ENCODE measurements around the gene TEAD1. TPM values are rescaled to one million over a fixed set of nuclear protein-coding genes. Genes with fewer than 3 reads are reported as not detected.

The TEAD1 gene
- total RNA-seq, 6 experiments from 2014 or later, result 28.3 to 41.5 (median 32.2) TPM

- H3K9me3 ChIP-seq, result no peaks in the 10 kb centered on the region
- intact Hi-C loops (cut with DNase I), result no loop called here
- H3K36me3 ChIP-seq, result no peaks in the 10 kb centered on the region
- H3K4me1 ChIP-seq, result peaks cover 0 to 5% (median 0%) of the 10 kb centered on the region in 4 donors
- TF ChIP-seq CTCF (IDR thresholded peaks at IDR 0.05), result no peak
- TF ChIP-seq POLR2A (IDR thresholded peaks at IDR 0.05), result no peak
- no peaks in the 10 kb centered on the region for H3K27me3 ChIP-seq
- no peak overlapping the region for H3K4me3 ChIP-seq
- H3K27ac ChIP-seq, result no peak overlapping the region
- 81% methylated on average over 2 of the region's 2 CpGs for WGBS (ENCODE audit: insufficient coverage, low coverage, low lambda C conversion rate, missing lambda C conversion rate)
- DNase-seq (no peak), ATAC-seq (no peak)
Measured at GRCh38 chr11:12773591-12773990, 99.4 kb downstream of the TEAD1 start.

- ATAC-seq, result no peak
- intact Hi-C loops (cut with DNase I), result no loop called here
- no peak overlapping the region for H3K4me3 ChIP-seq
- no peaks in the 10 kb centered on the region for H3K27me3 ChIP-seq
- no peak for DNase-seq
- H3K4me1 ChIP-seq, result peaks cover 0 to 5% (median 0%) of the 10 kb centered on the region in 4 donors
- H3K36me3 ChIP-seq, result no peaks in the 10 kb centered on the region
- no peak overlapping the region for H3K27ac ChIP-seq
- WGBS (ENCODE audit: insufficient coverage, low coverage, low lambda C conversion rate, missing lambda C conversion rate), result 92% methylated on average over 5 of the region's 10 CpGs
- H3K9me3 ChIP-seq, result no peaks in the 10 kb centered on the region
- no peak for TF ChIP-seq POLR2A (IDR thresholded peaks at IDR 0.05)
- TF ChIP-seq CTCF (IDR thresholded peaks at IDR 0.05), result no peak
Measured at GRCh38 chr11:12775955-12776354, 101.7 kb downstream of the TEAD1 start.

GRCh38 chr11:12777208-12777874 lies 103.1 kb downstream of the TEAD1 start:
- Histone ChIP-seq H3K27ac (no peak overlapping the region), H3K4me3 (no peak overlapping the region), H3K4me1 (peaks cover 0 to 5% (median 0%) of the 10 kb centered on the region in 4 donors), H3K27me3 (no peaks in the 10 kb centered on the region), H3K36me3 (no peaks in the 10 kb centered on the region), H3K9me3 (no peaks in the 10 kb centered on the region)
- no peak for DNase-seq
- peak in 2 of 4 donors; percentile 23 to 58 for ATAC-seq
- no peak for TF ChIP-seq POLR2A (IDR thresholded peaks at IDR 0.05)
- TF ChIP-seq CTCF (IDR thresholded peaks at IDR 0.05), result no peak
- intact Hi-C loops (cut with DNase I), result no loop called here
- WGBS (ENCODE audit: insufficient coverage, low coverage, low lambda C conversion rate, missing lambda C conversion rate), result 62% methylated on average over 5 of the region's 5 CpGs

GRCh38 chr11:12778240-12778905 lies 104.2 kb downstream of the TEAD1 start:
- no peaks in the 10 kb centered on the region for H3K36me3 ChIP-seq
- no peaks in the 10 kb centered on the region for H3K9me3 ChIP-seq
- intact Hi-C loops (cut with DNase I), result no loop called here
- no peaks in the 10 kb centered on the region for H3K27me3 ChIP-seq
- 71% methylated on average over 2 of the region's 2 CpGs for WGBS (ENCODE audit: insufficient coverage, low coverage, low lambda C conversion rate, missing lambda C conversion rate)
- H3K27ac ChIP-seq, result no peak overlapping the region
- no peak for ATAC-seq
- peaks cover 0 to 5% (median 0%) of the 10 kb centered on the region in 4 donors for H3K4me1 ChIP-seq
- DNase-seq, result no peak
- no peak for TF ChIP-seq POLR2A (IDR thresholded peaks at IDR 0.05)
- H3K4me3 ChIP-seq, result no peak overlapping the region

GRCh38 chr11:12783765-12784164 lies 109.5 kb downstream of the TEAD1 start:
- intact Hi-C loops (cut with DNase I), result no loop called here
- TF ChIP-seq POLR2A (IDR thresholded peaks at IDR 0.05) (no peak), CTCF (IDR thresholded peaks at IDR 0.05) (no peak)
- Histone ChIP-seq H3K9me3 (no peaks in the 10 kb centered on the region), H3K4me3 (no peak overlapping the region), H3K27ac (no peak overlapping the region), H3K36me3 (no peaks in the 10 kb centered on the region), H3K27me3 (no peaks in the 10 kb centered on the region), H3K4me1 (no peaks in the 10 kb centered on the region)
- ATAC-seq (no peak), DNase-seq (no peak)
- 94% methylated on average over 2 of the region's 2 CpGs for WGBS (ENCODE audit: insufficient coverage, low coverage, low lambda C conversion rate, missing lambda C conversion rate)
